Mesodermal cell (in vitro differentiated cells): ENCODE measurements around the gene FAM24B.

Source experiments
- H3K27ac ChIP-seq: 2 replicates; pipeline ENCODE4 v1.7.0; 2013; ENCODE audit warnings: mild to moderate bottlenecking, low read depth, low read length, moderate library complexity; ENCODE audit not compliant: severe bottlenecking
- H3K36me3 ChIP-seq: 2 replicates; pipeline ENCODE4 v1.7.1; 2013; ENCODE audit warnings: mild to moderate bottlenecking, low read length, moderate library complexity; ENCODE audit not compliant: control insufficient read depth, insufficient read depth
- H3K4me1 ChIP-seq: one replicate; pipeline ENCODE4 v1.7.1; 2013; ENCODE audit warnings: mild to moderate bottlenecking, low read length; ENCODE audit not compliant: insufficient read depth, control insufficient read depth, poor library complexity, severe bottlenecking
- H3K4me3 ChIP-seq: 2 replicates; pipeline ENCODE4 v1.7.0; 2013; ENCODE audit warnings: low read length, control low read depth, mild to moderate bottlenecking; ENCODE audit not compliant: insufficient read depth, poor library complexity, severe bottlenecking; ENCODE audit errors: extremely low read depth
- H3K9me3 ChIP-seq: 2 replicates; pipeline ENCODE4 v1.7.1; 2013; ENCODE audit warnings: mild to moderate bottlenecking, low read length, moderate library complexity; ENCODE audit not compliant: control insufficient read depth
- WGBS, 2 experiments: methylation state at CpG; one replicate each; pipeline ENCODE4 v1.1.5; 2013; ENCODE audit warnings: missing lambda C conversion rate in 2 of 2; ENCODE audit not compliant: insufficient coverage in 2 of 2; 5-methylcytosine and 5-hydroxymethylcytosine counted together

Gene FAM24B

DNA sequence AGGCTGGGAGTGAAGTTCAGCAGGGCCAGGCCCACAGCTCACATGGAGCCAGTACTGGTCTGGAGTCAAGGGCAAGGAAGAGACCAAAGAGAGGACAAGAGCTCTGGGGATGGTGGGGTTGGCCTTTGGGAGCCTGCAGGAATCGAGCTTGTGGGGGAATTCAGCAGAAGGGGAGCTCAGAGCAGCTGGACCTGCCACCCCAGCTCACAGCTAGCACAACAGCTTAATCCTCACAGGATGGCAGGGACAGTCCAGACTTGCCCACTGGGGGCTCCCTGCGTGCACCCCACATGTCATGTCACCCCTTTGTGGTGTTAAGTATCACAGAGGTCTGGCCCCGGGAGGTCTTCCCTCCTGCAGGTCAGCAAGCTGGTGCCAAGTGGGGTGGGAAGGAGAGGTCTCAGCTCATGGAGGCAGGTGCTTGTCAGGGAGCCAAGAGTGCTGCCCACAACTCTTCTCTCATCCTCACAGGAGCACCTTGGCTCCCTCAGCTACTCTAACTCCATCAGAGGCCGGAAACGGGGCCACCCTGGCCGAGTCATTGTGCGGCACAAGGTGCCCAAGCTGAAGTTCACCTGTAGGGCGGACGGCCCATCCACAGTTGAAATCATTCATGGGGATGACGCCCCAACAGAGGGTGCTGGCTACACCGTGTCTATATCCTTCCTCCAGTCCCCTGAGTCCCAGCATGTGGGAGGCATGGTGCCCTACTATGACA, 56.2 kb downstream of the FAM24B start:
- Histone ChIP-seq H3K36me3 (no peaks in the 10 kb centered on the region), H3K27ac (no peak overlapping the region), H3K9me3 (no peaks in the 10 kb centered on the region), H3K4me1 (no peaks in the 10 kb centered on the region), H3K4me3 (no peak overlapping the region)
- 80 to 85% methylated on average over 6 to 8 of the region's 11 CpGs for WGBS, 2 experiments

DNA sequence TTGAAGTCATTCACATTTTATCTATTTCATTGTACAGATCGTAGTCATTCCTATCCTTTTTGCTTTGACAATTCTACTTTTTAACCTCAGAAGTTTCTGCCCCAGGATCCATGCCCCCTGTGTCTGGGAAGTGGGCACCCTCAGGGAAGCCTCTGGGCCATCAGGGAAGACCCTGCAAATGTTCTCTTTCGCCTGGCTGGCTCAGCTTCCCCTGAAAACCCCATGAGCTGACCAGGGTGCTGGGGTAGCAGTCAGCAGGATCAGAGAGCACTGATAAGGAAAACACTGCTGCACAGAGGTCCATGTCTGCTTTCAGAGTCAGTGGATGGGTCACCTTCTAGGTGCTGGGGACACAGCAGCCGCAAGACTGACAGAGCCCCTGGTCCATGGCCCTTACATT, 57.6 kb downstream of the FAM24B start:
- Histone ChIP-seq H3K4me1 (no peaks in the 10 kb centered on the region), H3K27ac (no peak overlapping the region), H3K9me3 (no peaks in the 10 kb centered on the region), H3K4me3 (no peak overlapping the region), H3K36me3 (no peaks in the 10 kb centered on the region)
- 79 to 81% methylated on average over 2 to 3 of the region's 3 CpGs for WGBS, 2 experiments

DNA sequence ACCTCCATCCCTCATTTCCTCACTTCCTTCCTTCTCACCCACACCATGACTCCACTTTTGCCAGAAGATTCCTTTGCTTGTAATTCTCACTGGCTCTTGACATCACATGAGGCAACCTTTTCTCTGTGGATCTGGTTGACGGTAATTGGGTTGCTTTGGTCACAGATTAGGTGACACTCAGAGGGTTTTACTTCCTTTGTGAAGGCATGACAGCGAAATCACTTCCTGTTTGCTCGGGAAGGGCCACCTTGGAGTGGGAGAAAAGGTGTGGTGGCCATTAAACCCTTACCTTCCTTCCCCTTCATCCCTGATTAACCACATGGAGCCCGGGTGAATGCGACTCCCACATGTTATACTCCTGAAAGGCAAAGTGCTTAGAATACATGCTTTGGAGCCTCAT, 63.9 kb downstream of the FAM24B start:
- H3K36me3 ChIP-seq: no peaks in the 10 kb centered on the region
- no peaks in the 10 kb centered on the region for H3K4me1 ChIP-seq
- H3K4me3 ChIP-seq: no peak overlapping the region
- H3K9me3 ChIP-seq: no peaks in the 10 kb centered on the region
- WGBS, 2 experiments: 93 to 94% methylated on average over 2 to 3 of the region's 5 CpGs
- H3K27ac ChIP-seq: no peak overlapping the region

DNA sequence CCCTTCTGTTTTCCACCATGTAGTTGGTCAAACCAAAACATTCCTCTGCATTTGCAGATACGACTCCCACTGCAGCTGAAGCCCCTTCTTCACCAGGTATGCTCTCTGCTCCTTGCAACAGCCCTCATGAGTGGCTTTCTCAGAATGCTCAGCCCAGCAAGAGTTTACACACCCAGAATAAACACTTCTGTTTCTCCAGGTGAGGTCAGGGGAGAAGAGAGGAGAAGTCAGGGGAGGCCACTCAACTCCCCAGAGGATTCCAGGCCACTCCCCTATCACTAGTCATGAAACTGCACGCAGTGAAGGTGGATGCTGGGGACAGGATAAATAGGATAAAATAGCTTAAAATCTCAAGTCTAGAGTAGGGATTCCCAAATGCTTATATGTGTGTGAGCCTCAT, 64.9 kb downstream of the FAM24B start:
- 80 to 86% methylated on average over 1 of the region's 2 CpGs for WGBS, 2 experiments
- H3K27ac ChIP-seq: no peak overlapping the region
- no peak overlapping the region for H3K4me3 ChIP-seq
- H3K9me3 ChIP-seq: no peaks in the 10 kb centered on the region
- no peaks in the 10 kb centered on the region for H3K4me1 ChIP-seq
- H3K36me3 ChIP-seq: no peaks in the 10 kb centered on the region

DNA sequence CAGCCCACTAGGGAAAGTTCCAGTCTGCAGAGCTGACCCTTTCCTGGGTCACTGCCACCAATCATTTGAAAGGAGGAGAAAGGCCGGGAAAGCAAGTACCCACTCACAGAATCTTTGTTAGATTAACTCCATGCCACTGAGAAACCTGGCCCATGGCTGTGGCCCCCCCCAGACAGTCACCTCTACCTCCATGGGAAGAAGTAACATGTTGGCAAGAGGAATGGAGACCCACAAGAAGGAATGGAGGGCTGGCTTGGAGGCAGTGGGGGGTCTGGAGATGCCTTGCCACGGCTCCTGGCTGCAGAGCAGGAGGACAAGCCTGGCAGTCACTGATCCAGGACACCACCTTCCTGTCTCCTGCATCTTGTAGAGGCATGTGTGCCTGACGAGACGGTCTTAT, 66.6 kb downstream of the FAM24B start:
- no peaks in the 10 kb centered on the region for H3K9me3 ChIP-seq
- no peaks in the 10 kb centered on the region for H3K4me1 ChIP-seq
- no peaks in the 10 kb centered on the region for H3K36me3 ChIP-seq
- H3K4me3 ChIP-seq: no peak overlapping the region
- H3K27ac ChIP-seq: no peak overlapping the region
- 68 to 81% methylated on average over 2 to 3 of the region's 4 CpGs for WGBS, 2 experiments

DNA sequence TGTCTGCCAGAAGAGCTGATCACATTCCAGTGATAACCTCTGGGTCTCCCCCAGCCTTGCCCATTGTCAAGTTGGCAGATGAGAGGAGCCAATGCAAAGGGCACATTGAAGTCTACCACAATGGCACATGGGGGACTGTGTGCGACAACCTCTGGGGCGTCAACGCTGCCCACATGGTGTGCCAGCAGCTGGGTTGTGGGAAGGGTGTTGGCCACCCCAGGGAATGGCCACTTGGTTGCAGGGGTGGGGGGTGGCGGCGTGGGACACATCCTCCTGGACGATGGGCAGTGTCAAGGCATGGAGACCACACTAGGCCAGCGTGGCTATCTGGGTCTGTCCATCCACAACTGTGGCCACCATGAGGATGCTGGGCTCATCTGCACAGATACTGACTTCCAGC, 77.1 kb downstream of the FAM24B start:
- Histone ChIP-seq H3K36me3 (no peaks in the 10 kb centered on the region), H3K27ac (no peak overlapping the region), H3K4me3 (no peak overlapping the region), H3K4me1 (no peaks in the 10 kb centered on the region), H3K9me3 (no peaks in the 10 kb centered on the region)
- 93 to 95% methylated on average over 5 to 7 of the region's 7 CpGs for WGBS, 2 experiments
